Activated naive CD4-positive, alpha-beta T cell treated with anti-CD3 and anti-CD28 coated beads, Interleukin-2, amount 10 ng/mL, durations not matched to agents 7 days and 5 days (primary cell): Measurements from ENCODE around the gene PAX2.

Experiments used
- CTCF ChIA-PET: fragments of 350-600 bp; sonication (Branson Sonifier 250); formaldehyde crosslinking; loops from one replicate; lab custom pipeline; 2021; ENCODE audit warnings: antibody characterized with exemption; lab: Charles Lee
- DNase-seq: peaks from one replicate; pipeline ENCODE4 v3.0.0-alpha.2; 2020
- H3K27ac Mint-ChIP-seq: one replicate; pipeline ENCODE4 v1.8.0; 2021; ENCODE audit warnings: mild to moderate bottlenecking, moderate library complexity, mixed read lengths
- H3K27me3 Mint-ChIP-seq: one replicate; pipeline ENCODE4 v1.8.0; 2021; ENCODE audit warnings: mild to moderate bottlenecking, mixed read lengths
- H3K36me3 Mint-ChIP-seq: one replicate; pipeline ENCODE4 v1.8.0; 2021; ENCODE audit warnings: mixed read lengths
- H3K4me1 Mint-ChIP-seq: one replicate; pipeline ENCODE4 v1.8.0; 2021; ENCODE audit warnings: mixed read lengths
- H3K4me3 Mint-ChIP-seq: one replicate; pipeline ENCODE4 v1.8.0; 2021; ENCODE audit warnings: mild to moderate bottlenecking, moderate library complexity, mixed read lengths
- H3K9me3 Mint-ChIP-seq: one replicate; pipeline ENCODE4 v1.8.0; 2021; ENCODE audit warnings: mixed read lengths

PAX2 gene

DNA sequence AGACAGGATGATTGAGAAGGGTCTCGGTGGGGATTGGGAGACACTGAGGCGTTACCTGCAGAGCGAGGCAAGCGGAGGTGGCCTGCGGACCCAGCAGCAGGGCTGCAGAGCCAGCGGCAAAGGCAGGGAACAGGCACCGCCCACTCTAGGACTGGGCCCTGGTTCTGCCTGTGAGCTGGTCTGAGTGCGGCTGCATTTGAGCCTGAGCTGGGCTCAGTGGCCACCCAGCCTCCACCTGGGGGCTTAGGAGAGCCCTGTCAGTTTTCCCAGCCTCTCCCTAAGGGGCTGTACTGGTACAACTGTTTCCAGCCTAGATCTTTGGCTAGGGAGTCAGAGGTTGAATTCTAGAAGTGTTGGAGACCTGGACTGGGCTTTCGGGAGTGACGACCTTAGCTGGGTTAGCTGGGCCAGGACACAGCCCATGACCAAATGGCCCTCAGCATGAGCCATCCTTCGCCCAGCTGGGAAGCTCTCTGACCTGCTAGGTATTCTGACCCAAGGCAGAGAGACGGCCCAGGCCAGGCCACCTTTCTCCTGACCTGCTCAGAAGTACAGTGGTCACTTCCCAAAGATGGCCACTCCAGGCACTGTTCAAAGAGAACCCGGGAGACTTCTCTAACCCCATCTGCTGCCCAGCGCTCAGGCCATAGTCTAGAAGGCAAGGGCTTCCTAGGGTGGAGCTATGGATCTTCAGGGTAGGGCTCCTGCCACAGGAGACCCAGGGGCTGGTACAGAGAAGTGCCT, 64.9 kb downstream of the PAX2 start:
- CTCF ChIA-PET: no interaction called here
- Mint-ChIP-seq H3K9me3 (no peaks in the 10 kb centered on the region), H3K27me3 (peaks cover 86% of the 10 kb centered on the region), H3K4me3 (no peak overlapping the region), H3K36me3 (no peaks in the 10 kb centered on the region), H3K27ac (no peak overlapping the region), H3K4me1 (no peaks in the 10 kb centered on the region)
- no peak for DNase-seq

- CTCF ChIA-PET: no interaction called here
- Mint-ChIP-seq H3K36me3 (no peaks in the 10 kb centered on the region), H3K4me3 (no peak overlapping the region), H3K4me1 (no peaks in the 10 kb centered on the region), H3K9me3 (no peaks in the 10 kb centered on the region), H3K27me3 (peaks cover 86% of the 10 kb centered on the region), H3K27ac (no peak overlapping the region)
- DNase-seq: no peak
These were observed 65.4 kb downstream of the PAX2 start for GRCh38 chr10:100810835-100811116.

- CTCF ChIA-PET: no interaction called here
- no peaks in the 10 kb centered on the region for H3K9me3 Mint-ChIP-seq
- no peak overlapping the region for H3K27ac Mint-ChIP-seq
- DNase-seq: no peak
- H3K27me3 Mint-ChIP-seq: peaks cover 85% of the 10 kb centered on the region
- H3K4me3 Mint-ChIP-seq: no peak overlapping the region
- no peaks in the 10 kb centered on the region for H3K4me1 Mint-ChIP-seq
- H3K36me3 Mint-ChIP-seq: no peaks in the 10 kb centered on the region
These were observed 65.9 kb downstream of the PAX2 start for GRCh38 chr10:100811261-100811660.

GRCh38 chr10:100811752-100812750, 66.7 kb downstream of the PAX2 start:
- no peaks in the 10 kb centered on the region for H3K36me3 Mint-ChIP-seq
- no peak for DNase-seq
- CTCF ChIA-PET: no interaction called here
- no peaks in the 10 kb centered on the region for H3K4me1 Mint-ChIP-seq
- H3K4me3 Mint-ChIP-seq: no peak overlapping the region
- H3K9me3 Mint-ChIP-seq: no peaks in the 10 kb centered on the region
- peaks cover 88% of the 10 kb centered on the region for H3K27me3 Mint-ChIP-seq
- no peak overlapping the region for H3K27ac Mint-ChIP-seq

- Mint-ChIP-seq H3K27me3 (peaks cover 87% of the 10 kb centered on the region), H3K4me3 (no peak overlapping the region), H3K27ac (no peak overlapping the region), H3K4me1 (no peaks in the 10 kb centered on the region), H3K36me3 (no peaks in the 10 kb centered on the region), H3K9me3 (no peaks in the 10 kb centered on the region)
- no peak for DNase-seq
- CTCF ChIA-PET: no interaction called here
These were observed 67.6 kb downstream of the PAX2 start for GRCh38 chr10:100812978-100813377.

- H3K9me3 Mint-ChIP-seq: no peaks in the 10 kb centered on the region
- no peak for DNase-seq
- H3K27me3 Mint-ChIP-seq: peaks cover 74% of the 10 kb centered on the region
- no peak overlapping the region for H3K27ac Mint-ChIP-seq
- CTCF ChIA-PET: no interaction called here
- H3K4me1 Mint-ChIP-seq: no peaks in the 10 kb centered on the region
- no peaks in the 10 kb centered on the region for H3K36me3 Mint-ChIP-seq
- H3K4me3 Mint-ChIP-seq: no peak overlapping the region
These were observed 69.5 kb downstream of the PAX2 start for GRCh38 chr10:100814751-100815474.

DNA sequence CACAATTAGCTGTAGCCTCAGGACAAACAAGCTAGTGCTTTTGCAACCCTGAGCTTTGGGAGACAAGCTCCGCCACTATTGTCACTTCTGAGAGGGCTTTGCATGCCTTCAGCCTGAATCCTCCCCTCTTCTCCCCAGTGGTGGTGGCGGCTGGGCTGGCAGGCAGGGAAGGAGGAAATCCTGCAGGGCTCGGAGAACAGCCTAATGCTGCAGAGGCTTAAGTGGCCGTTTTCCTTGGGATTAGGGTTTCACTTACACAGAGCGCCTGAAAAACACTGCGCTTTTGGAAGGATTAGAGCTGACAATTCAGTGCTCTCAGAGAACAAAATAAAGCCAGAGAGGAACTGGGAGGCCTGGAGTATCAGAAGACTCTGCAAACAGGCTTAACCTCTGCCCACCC, 71.3 kb downstream of the PAX2 start:
- DNase-seq: no peak
- Mint-ChIP-seq H3K4me1 (no peaks in the 10 kb centered on the region), H3K36me3 (no peaks in the 10 kb centered on the region), H3K9me3 (no peaks in the 10 kb centered on the region), H3K27ac (no peak overlapping the region), H3K27me3 (peaks cover 69% of the 10 kb centered on the region), H3K4me3 (no peak overlapping the region)
- CTCF ChIA-PET: interaction anchor here (1.1 kb wide), 1 partner anchor 74 kb away, joined by 3 read pairs; no protein-coding TSS in a partner anchor

- Mint-ChIP-seq H3K9me3 (no peaks in the 10 kb centered on the region), H3K4me1 (no peaks in the 10 kb centered on the region), H3K27ac (no peak overlapping the region), H3K27me3 (peaks cover 67% of the 10 kb centered on the region), H3K4me3 (no peak overlapping the region), H3K36me3 (no peaks in the 10 kb centered on the region)
- DNase-seq: no peak
- CTCF ChIA-PET: no interaction called here
These were observed 72.0 kb downstream of the PAX2 start for GRCh38 chr10:100817268-100817839.

GRCh38 chr10:100819424-100819823, 74.0 kb downstream of the PAX2 start:
- Mint-ChIP-seq H3K4me3 (no peak overlapping the region), H3K9me3 (no peaks in the 10 kb centered on the region), H3K36me3 (no peaks in the 10 kb centered on the region), H3K4me1 (no peaks in the 10 kb centered on the region), H3K27me3 (peaks cover 72% of the 10 kb centered on the region), H3K27ac (no peak overlapping the region)
- no peak for DNase-seq
- CTCF ChIA-PET: no interaction called here

- CTCF ChIA-PET: interaction anchor here (2.6 kb wide), 1 partner anchor 49 kb away, joined by 12 read pairs; no protein-coding TSS in a partner anchor
- H3K36me3 Mint-ChIP-seq: no peaks in the 10 kb centered on the region
- H3K9me3 Mint-ChIP-seq: no peaks in the 10 kb centered on the region
- H3K27ac Mint-ChIP-seq: no peak overlapping the region
- no peak for DNase-seq
- H3K4me1 Mint-ChIP-seq: peaks cover 6% of the 10 kb centered on the region
- peaks cover 78% of the 10 kb centered on the region for H3K27me3 Mint-ChIP-seq
- H3K4me3 Mint-ChIP-seq: no peak overlapping the region
These were observed 77.8 kb downstream of the PAX2 start for GRCh38 chr10:100823194-100823593.

- H3K4me3 Mint-ChIP-seq: no peak overlapping the region
- CTCF ChIA-PET: interaction anchor here (0.6 to 2.6 kb wide), 2 partner anchors 47 to 159 kb away, joined by 3 to 12 read pairs; no protein-coding TSS in a partner anchor
- DNase-seq: no peak
- H3K4me1 Mint-ChIP-seq: peaks cover 20% of the 10 kb centered on the region
- peaks cover 3% of the 10 kb centered on the region for H3K36me3 Mint-ChIP-seq
- H3K27me3 Mint-ChIP-seq: peaks cover 90% of the 10 kb centered on the region
- no peak overlapping the region for H3K27ac Mint-ChIP-seq
- no peaks in the 10 kb centered on the region for H3K9me3 Mint-ChIP-seq
These were observed 79.5 kb downstream of the PAX2 start for GRCh38 chr10:100824886-100825285.

DNA sequence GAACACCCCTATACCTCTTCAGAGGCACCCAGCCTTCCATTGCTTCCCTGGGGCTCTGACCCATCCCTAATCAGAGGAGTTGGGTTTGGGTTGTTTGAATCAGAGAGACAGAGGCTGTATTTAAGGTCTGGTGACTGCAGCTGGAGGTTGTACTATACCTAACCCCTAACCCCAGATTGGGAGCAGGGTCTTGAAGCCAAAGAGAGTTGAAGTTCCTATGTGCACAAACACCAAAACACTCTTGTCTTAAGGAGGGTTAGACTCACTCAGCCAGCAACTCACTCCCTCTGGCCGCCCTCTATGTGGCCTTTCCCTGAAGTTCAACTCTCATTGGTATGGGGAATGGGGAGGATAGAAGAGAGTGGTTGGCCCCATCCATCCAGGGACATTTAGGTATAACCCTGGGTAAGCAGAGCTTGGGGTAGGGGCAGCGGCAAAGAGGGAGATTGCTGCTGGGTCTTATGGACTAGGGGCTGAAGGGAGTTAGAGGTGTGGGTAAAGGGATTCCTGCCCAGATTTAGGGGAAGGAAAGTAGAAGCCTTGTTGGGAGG, 80.0 kb downstream of the PAX2 start:
- H3K36me3 Mint-ChIP-seq: peaks cover 4% of the 10 kb centered on the region
- H3K4me1 Mint-ChIP-seq: peaks cover 25% of the 10 kb centered on the region
- no peaks in the 10 kb centered on the region for H3K9me3 Mint-ChIP-seq
- H3K4me3 Mint-ChIP-seq: no peak overlapping the region
- peaks cover 95% of the 10 kb centered on the region for H3K27me3 Mint-ChIP-seq
- H3K27ac Mint-ChIP-seq: no peak overlapping the region
- DNase-seq: no peak
- CTCF ChIA-PET: no interaction called here

GRCh38 chr10:100826031-100826651, 80.8 kb downstream of the PAX2 start:
- no peak for DNase-seq
- H3K27me3 Mint-ChIP-seq: peaks cover 97% of the 10 kb centered on the region
- H3K36me3 Mint-ChIP-seq: peaks cover 4% of the 10 kb centered on the region
- H3K27ac Mint-ChIP-seq: no peak overlapping the region
- no peaks in the 10 kb centered on the region for H3K9me3 Mint-ChIP-seq
- peaks cover 31% of the 10 kb centered on the region for H3K4me1 Mint-ChIP-seq
- H3K4me3 Mint-ChIP-seq: no peak overlapping the region
- CTCF ChIA-PET: no interaction called here
